WI38 (cell line): ENCODE measurements around the gene C1QL4.
"Not testable (repeated sequence)": the region's sequence is repeated elsewhere in the genome, so short reads cannot be mapped to it uniquely, and the experiment has no call there.

Experiments
- H3K4me3 ChIP-seq: 2 replicates; pipeline ENCODE4 v1.5.1; 2011; ENCODE audit warnings: low read depth, mild to moderate bottlenecking, control low read depth, low read length
- CTCF ChIP-seq: IDR thresholded peaks from 2 replicates; pipeline ENCODE4 v1.5.1; 2012; ENCODE audit warnings: low read depth, mild to moderate bottlenecking, control low read depth, low read length

Gene C1QL4

GRCh38 chr12:49323524-49324097, 13.4 kb downstream of the C1QL4 start:
- peak overlapping the region; percentile 80 for H3K4me3 ChIP-seq
- TF ChIP-seq CTCF: no peak

- TF ChIP-seq CTCF: no peak
- peak within 1 kb of the TSS; percentile 80 for H3K4me3 ChIP-seq
These were observed 14.1 kb downstream of the C1QL4 start, which contains the start of gene TROAP for GRCh38 chr12:49322708-49323523. TROAP (plus strand) TSS chr12:49323255; CDS start chr12:49323609, 354 bp downstream.

- peak overlapping the region; percentile 80 for H3K4me3 ChIP-seq
- no peak for TF ChIP-seq CTCF
These were observed 14.7 kb downstream of the C1QL4 start for GRCh38 chr12:49322367-49322707.

- not testable (repeated sequence) for H3K4me3 ChIP-seq
These were observed 16.4 kb downstream of the C1QL4 start for GRCh38 chr12:49320411-49321103.

GRCh38 chr12:49317118-49317517, 19.9 kb downstream of the C1QL4 start:
- H3K4me3 ChIP-seq: not testable (repeated sequence)

- no peak for TF ChIP-seq CTCF
- H3K4me3 ChIP-seq: no peak overlapping the region
These were observed 22.2 kb downstream of the C1QL4 start for GRCh38 chr12:49314811-49315210.

- H3K4me3 ChIP-seq: not testable (repeated sequence)
These were observed 26.5 kb downstream of the C1QL4 start for GRCh38 chr12:49310451-49311000.

- no peak for TF ChIP-seq CTCF
- H3K4me3 ChIP-seq: no peak overlapping the region
These were observed 27.6 kb downstream of the C1QL4 start for GRCh38 chr12:49309386-49309785.
